Measurements from ENCODE around the gene LATS2. TPM values are rescaled to one million over a fixed set of nuclear protein-coding genes. Genes with fewer than 3 reads are reported as not detected.
"Not testable (repeated sequence)": the region's sequence is repeated elsewhere in the genome, so short reads cannot be mapped to it uniquely, and the experiment has no call there.

LATS2 gene
- total and polyA plus RNA-seq, 9 donors: 12.5 to 41.9 (median 22.8) TPM

DNA sequence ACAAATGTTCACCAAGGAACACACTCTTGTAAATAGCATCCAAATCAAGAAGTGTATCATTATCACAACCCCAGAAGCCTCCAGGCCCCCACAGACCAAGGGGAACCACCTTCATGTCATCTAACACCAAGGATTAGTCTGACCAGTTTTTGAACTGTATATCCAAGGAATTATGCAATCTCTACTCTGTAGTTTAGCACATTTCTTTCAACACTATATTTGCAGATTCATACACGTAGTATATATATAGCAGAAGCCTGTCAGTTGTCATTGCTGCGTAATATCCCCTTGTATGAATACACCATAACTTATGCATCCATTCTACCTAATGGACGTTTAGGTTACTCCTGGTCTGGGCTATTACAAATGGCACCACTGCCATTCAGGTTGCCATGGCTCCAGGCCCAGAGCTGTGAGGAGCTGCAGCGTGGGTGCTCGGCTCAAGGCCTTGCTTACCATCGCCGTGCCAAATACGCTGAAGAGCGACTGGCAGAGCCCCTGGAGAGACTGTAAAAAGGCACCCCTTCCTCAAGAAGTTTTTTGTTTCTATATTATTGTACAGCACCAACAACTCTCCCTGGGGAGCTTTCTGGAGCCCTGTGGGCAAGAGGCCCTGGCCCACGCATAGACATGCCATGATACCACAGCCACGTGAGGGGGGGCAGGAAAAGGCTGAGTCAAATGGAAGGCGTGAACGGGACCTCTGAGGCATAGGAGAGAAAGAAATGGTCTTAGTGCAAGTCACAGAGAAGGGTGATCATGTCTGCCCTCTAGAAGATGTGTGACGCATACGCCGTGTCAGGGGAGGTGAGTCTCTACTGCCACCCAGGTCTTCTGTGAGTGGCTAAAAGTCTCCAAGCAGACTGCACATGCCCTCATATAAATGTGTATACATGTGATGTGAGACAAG lies 10.8 kb downstream of the LATS2 start:
- TF ChIP-seq POLR2A (IDR thresholded peaks at IDR 0.05) (no peak), EP300 (IDR thresholded peaks at IDR 0.05) (no peak)
- TF ChIP-seq, protein P1, sequence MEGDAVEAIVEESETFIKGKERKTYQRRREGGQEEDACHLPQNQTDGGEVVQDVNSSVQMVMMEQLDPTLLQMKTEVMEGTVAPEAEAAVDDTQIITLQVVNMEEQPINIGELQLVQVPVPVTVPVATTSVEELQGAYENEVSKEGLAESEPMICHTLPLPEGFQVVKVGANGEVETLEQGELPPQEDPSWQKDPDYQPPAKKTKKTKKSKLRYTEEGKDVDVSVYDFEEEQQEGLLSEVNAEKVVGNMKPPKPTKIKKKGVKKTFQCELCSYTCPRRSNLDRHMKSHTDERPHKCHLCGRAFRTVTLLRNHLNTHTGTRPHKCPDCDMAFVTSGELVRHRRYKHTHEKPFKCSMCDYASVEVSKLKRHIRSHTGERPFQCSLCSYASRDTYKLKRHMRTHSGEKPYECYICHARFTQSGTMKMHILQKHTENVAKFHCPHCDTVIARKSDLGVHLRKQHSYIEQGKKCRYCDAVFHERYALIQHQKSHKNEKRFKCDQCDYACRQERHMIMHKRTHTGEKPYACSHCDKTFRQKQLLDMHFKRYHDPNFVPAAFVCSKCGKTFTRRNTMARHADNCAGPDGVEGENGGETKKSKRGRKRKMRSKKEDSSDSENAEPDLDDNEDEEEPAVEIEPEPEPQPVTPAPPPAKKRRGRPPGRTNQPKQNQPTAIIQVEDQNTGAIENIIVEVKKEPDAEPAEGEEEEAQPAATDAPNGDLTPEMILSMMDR (IDR thresholded peaks at IDR 0.05): no peak
- Histone ChIP-seq H3K36me3 (no peaks in the 10 kb centered on the region), H3K4me3 (no peak overlapping the region), H3K9me3 (no peaks in the 10 kb centered on the region), H3K27me3 (no peaks in the 10 kb centered on the region), H3K4me1 (ENCODE audit: insufficient read depth) (peaks cover 9% of the 10 kb centered on the region), H3K27ac (no peak overlapping the region)
- DNase-seq: no peak
- 93 to 95% (median 94%) methylated on average over 16 of the region's 16 CpGs for WGBS, 3 donors
- intact Hi-C loops (cut with DNase I): no loop called here

DNA sequence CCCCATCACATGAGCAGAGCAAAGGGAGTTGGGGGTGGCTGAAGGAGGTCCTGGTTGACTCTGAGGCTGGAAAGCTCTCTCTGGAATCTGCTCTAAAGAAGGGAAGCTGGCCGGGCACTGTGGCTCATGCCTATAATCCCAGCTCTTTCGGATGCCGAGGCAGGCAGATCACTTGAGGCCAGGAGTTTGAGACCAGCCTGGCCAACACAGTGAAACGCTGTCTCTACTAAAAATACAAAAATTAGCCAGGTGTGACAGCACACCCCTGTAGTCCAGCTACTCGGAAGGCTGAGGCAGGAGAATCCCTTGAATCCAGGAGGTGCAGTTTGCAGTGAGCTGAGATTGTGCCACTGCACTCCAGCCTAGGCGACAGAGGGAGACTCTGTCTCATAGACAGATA lies 11.7 kb downstream of the LATS2 start:
- 83 to 91% (median 89%) methylated on average over 6 of the region's 6 CpGs for WGBS, 3 donors
- DNase-seq; H3K36me3 ChIP-seq; H3K4me3 ChIP-seq; intact Hi-C loops (cut with DNase I); H3K4me1 ChIP-seq (ENCODE audit: insufficient read depth); H3K9me3 ChIP-seq; H3K27ac ChIP-seq; H3K27me3 ChIP-seq: not testable (repeated sequence)

DNA sequence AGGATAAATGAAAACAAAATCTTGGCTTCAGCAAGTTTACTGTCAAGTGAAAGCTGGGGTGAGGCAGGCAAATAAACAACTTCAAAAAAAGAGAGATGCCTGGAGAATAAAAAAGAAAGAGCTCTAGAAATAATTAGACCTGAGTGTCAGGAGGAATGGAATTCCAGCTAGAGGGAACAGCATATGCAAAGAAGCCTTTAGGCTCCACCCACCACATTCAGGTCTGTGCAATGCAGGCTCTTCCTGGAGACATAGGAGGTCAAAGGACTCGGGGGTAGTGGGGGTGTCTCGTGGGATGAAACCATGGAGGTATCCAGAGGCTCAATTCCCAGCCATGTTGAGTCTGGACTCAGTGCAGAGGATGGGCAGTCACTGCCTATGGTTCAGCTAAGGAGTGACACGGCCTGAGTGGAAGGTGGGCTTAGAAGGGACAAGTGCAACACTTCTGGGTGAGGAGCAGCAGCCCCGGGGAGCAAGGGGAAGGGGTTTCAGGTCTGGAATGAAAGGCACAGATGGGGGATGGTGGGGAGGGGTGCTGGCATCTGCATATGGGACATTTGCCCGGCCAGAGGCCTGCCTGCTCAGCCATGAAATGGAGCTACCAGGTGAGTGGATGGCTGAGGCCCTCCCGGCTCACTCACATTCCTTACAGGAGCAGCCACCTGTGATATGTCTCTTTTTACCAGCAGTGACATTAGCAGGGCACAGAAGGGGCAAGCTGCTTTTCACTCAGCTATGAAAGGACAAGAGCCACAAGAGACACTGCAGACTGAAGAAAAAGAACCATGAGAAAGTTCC lies 12.3 kb downstream of the LATS2 start:
- no peak overlapping the region for H3K4me3 ChIP-seq
- 86 to 93% (median 89%) methylated on average over 6 of the region's 6 CpGs for WGBS, 3 donors
- no peak overlapping the region for H3K27ac ChIP-seq
- TF ChIP-seq, protein P1 (IDR thresholded peaks at IDR 0.05): no peak
- intact Hi-C loops (cut with DNase I): no loop called here
- no peaks in the 10 kb centered on the region for H3K9me3 ChIP-seq
- H3K36me3 ChIP-seq: no peaks in the 10 kb centered on the region
- no peak for DNase-seq
- H3K27me3 ChIP-seq: no peaks in the 10 kb centered on the region
- H3K4me1 ChIP-seq (ENCODE audit: insufficient read depth): peaks cover 8% of the 10 kb centered on the region

DNA sequence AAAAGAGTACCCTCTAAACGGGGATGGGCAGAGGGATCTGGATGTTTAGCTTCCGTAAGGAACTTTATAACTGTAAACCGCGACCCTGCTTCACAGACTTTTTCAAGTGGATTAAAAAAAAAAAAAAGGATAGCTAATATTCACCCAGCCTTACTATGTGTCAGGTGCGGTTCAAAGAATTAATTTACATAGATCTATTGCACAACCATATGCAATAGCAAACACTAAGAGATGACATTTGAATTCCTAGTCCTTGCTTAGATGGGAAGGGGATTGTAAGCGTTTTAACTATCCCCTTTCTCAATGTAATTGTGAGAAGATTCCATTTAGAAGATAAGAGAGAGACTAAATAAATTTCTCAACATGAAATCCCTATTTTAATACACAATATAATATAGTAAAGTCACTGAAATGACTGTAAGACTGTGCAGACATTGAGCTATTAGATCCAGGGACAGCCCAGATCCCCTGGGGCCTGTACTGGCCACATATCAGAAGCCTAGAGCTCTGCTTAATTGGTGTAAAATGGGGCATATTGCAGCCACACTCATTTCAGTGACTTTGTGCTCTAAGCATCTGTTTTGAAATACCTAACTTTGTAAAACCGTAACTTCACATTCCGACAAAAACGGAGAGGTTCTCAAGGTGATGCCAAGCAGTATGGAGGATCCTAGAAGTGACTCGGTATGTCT lies 13.6 kb downstream of the LATS2 start:
- intact Hi-C loops (cut with DNase I): no loop called here
- Histone ChIP-seq H3K27ac (no peak overlapping the region), H3K4me3 (no peak overlapping the region), H3K27me3 (no peaks in the 10 kb centered on the region), H3K9me3 (no peaks in the 10 kb centered on the region), H3K36me3 (no peaks in the 10 kb centered on the region), H3K4me1 (ENCODE audit: insufficient read depth) (peaks cover 8% of the 10 kb centered on the region)
- 90 to 93% (median 92%) methylated on average over 10 of the region's 10 CpGs for WGBS, 3 donors
- TF ChIP-seq, protein P1 (IDR thresholded peaks at IDR 0.05): no peak
- TF ChIP-seq POLR2A (IDR thresholded peaks at IDR 0.05): no peak
- no peak for TF ChIP-seq EP300 (IDR thresholded peaks at IDR 0.05)
- no peak for DNase-seq

Measured in ovary (tissue), 9 donors.